Measurements from ENCODE around the gene PNPLA6. TPM values are rescaled to one million over a fixed set of nuclear protein-coding genes. Genes with fewer than 3 reads are reported as not detected.

The PNPLA6 gene
- total and polyA plus RNA-seq, 2 of the 13 experiments (the other 11 are each of a cell fraction or from before 2014, with no cell fraction given) = 24.9 to 28.2 TPM

GRCh38 chr19:7562646-7563393 lies 27.3 kb downstream of the PNPLA6 start (continued):
- TF ChIP-seq FOXP4 (CRISPR knock-in tag; IDR thresholded peaks at IDR 0.05) = peak; percentile 72
- peak; percentile 34; the same call in 1 of the 2 replicates for TF ChIP-seq RXRA (CRISPR knock-in tag; IDR thresholded peaks at IDR 0.05)
- TF ChIP-seq ZBTB1 (CRISPR knock-in tag; IDR thresholded peaks at IDR 0.05; ENCODE audit: borderline replicate concordance) = peak; percentile 98
- peak; percentile 88; the same call in 1 of the 2 replicates for TF ChIP-seq ZNF3 (CRISPR knock-in tag; IDR thresholded peaks at IDR 0.05)
- TF ChIP-seq ZFP1 (CRISPR knock-in tag; IDR thresholded peaks at IDR 0.05) = peak; percentile 97
- peak; percentile 99 for TF ChIP-seq ZFP37 (CRISPR knock-in tag; IDR thresholded peaks at IDR 0.05; ENCODE audit: borderline replicate concordance)
- no peak for TF ChIP-seq NFRKB (IDR thresholded peaks at IDR 0.05)
- TF ChIP-seq ZNF782 (CRISPR knock-in tag; IDR thresholded peaks at IDR 0.05; ENCODE audit: borderline replicate concordance) = peak; percentile 75; the same call in 1 of the 2 replicates
- peak in 1 of 2 experiments; percentile 46; a peak in 1 of 4 replicates for TF ChIP-seq ATF4 (CRISPR knock-in tag; IDR thresholded peaks at IDR 0.05)
- peak; percentile 90 for TF ChIP-seq TMF1 (CRISPR knock-in tag; IDR thresholded peaks at IDR 0.05; ENCODE audit: low read depth)
- peak; percentile 48; the same call in 1 of the 2 replicates for TF ChIP-seq ZNF598 (CRISPR knock-in tag; IDR thresholded peaks at IDR 0.05; ENCODE audit: borderline replicate concordance)
- peak; percentile 80; the same call in 1 of the 2 replicates for TF ChIP-seq ZNF280D (CRISPR knock-in tag; IDR thresholded peaks at IDR 0.05)
- TF ChIP-seq ZNF414 (CRISPR knock-in tag; IDR thresholded peaks at IDR 0.05) = peak; percentile 98
- TF ChIP-seq JUN (CRISPR knock-in tag; IDR thresholded peaks at IDR 0.05) = peak; percentile 56; the same call in 1 of the 2 replicates
- peak; percentile 66 for TF ChIP-seq HDAC2 (CRISPR knock-in tag; IDR thresholded peaks at IDR 0.05)
- no peak for TF ChIP-seq U2AF1 (optimal IDR thresholded peaks at IDR 0.05; ENCODE audit: low read depth, low read length)
- TF ChIP-seq DRAP1 (CRISPR knock-in tag; IDR thresholded peaks at IDR 0.05) = peak; percentile 59
- peak; percentile 71 for TF ChIP-seq E2F1 (CRISPR knock-in tag; IDR thresholded peaks at IDR 0.05)
- TF ChIP-seq MIER3 (CRISPR knock-in tag; IDR thresholded peaks at IDR 0.05; ENCODE audit: borderline replicate concordance) = peak; percentile 82; the same call in 1 of the 2 replicates
- TF ChIP-seq ZNF274 (CRISPR knock-in tag; IDR thresholded peaks at IDR 0.05) = peak; percentile 89
- peak; percentile 66; the same call in 1 of the 2 replicates for TF ChIP-seq RCOR2 (CRISPR knock-in tag; IDR thresholded peaks at IDR 0.05)
- TF ChIP-seq ZNF331 (CRISPR knock-in tag; IDR thresholded peaks at IDR 0.05) = peak; percentile 98

Data from HepG2 (cell line).